ENCODE results near the gene CLCN1.

CLCN1 gene

GRCh38 chr7:143381427-143382125 is 65.7 kb downstream of the CLCN1 start:
- DNase-seq (ENCODE audit: extremely low read depth, low read depth): no peak

GRCh38 chr7:143382126-143382790 is 66.3 kb downstream of the CLCN1 start:
- no peak for TF ChIP-seq CTCF (IDR thresholded peaks at IDR 0.05; ENCODE audit: low read depth, low read length, missing control alignments)
- peak overlapping the region; percentile 96 for H3K4me3 ChIP-seq (replicated peaks; ENCODE audit: low read depth, low read length)
- DNase-seq (ENCODE audit: extremely low read depth, low read depth): no peak

More at GRCh38 chr7:143381427-143382125, 65.7 kb downstream of the CLCN1 start:
- no peak for TF ChIP-seq CTCF (IDR thresholded peaks at IDR 0.05; ENCODE audit: low read depth, low read length, missing control alignments)
- H3K4me3 ChIP-seq (replicated peaks; ENCODE audit: low read depth, low read length): peak overlapping the region; percentile 96

GRCh38 chr7:143382791-143383641 is 67.1 kb downstream of the CLCN1 start:
- H3K4me3 ChIP-seq (replicated peaks; ENCODE audit: low read depth, low read length): peak overlapping the region; percentile 96
- no peak for TF ChIP-seq CTCF (IDR thresholded peaks at IDR 0.05; ENCODE audit: low read depth, low read length, missing control alignments)
- no peak for DNase-seq (ENCODE audit: extremely low read depth, low read depth)

GRCh38 chr7:143383642-143383957 is 67.7 kb downstream of the CLCN1 start:
- peak overlapping the region; percentile 96 for H3K4me3 ChIP-seq (replicated peaks; ENCODE audit: low read depth, low read length)
- no peak for DNase-seq (ENCODE audit: extremely low read depth, low read depth)
- no peak for TF ChIP-seq CTCF (IDR thresholded peaks at IDR 0.05; ENCODE audit: low read depth, low read length, missing control alignments)

- no peak for TF ChIP-seq CTCF (IDR thresholded peaks at IDR 0.05; ENCODE audit: low read depth, low read length, missing control alignments)
- DNase-seq (ENCODE audit: extremely low read depth, low read depth): no peak
- peak overlapping the region; percentile 96 for H3K4me3 ChIP-seq (replicated peaks; ENCODE audit: low read depth, low read length)
These were observed 68.2 kb downstream of the CLCN1 start for GRCh38 chr7:143384148-143384547.

GRCh38 chr7:143384661-143385631 is 69.0 kb downstream of the CLCN1 start:
- TF ChIP-seq CTCF (IDR thresholded peaks at IDR 0.05; ENCODE audit: low read depth, low read length, missing control alignments): no peak
- peak overlapping the region; percentile 96 for H3K4me3 ChIP-seq (replicated peaks; ENCODE audit: low read depth, low read length)
- no peak for DNase-seq (ENCODE audit: extremely low read depth, low read depth)
